HG03521 (cell line): ENCODE measurements around the gene RAB11FIP4.

Experiments used
- ATAC-seq: cut with Tn5 transposase; IDR thresholded peaks from one replicate; pipeline ENCODE4 v1.9.1; 2021; ENCODE audit warnings: mild to moderate bottlenecking, moderate library complexity; ENCODE audit not compliant: unreplicated experiment

RAB11FIP4 gene

DNA sequence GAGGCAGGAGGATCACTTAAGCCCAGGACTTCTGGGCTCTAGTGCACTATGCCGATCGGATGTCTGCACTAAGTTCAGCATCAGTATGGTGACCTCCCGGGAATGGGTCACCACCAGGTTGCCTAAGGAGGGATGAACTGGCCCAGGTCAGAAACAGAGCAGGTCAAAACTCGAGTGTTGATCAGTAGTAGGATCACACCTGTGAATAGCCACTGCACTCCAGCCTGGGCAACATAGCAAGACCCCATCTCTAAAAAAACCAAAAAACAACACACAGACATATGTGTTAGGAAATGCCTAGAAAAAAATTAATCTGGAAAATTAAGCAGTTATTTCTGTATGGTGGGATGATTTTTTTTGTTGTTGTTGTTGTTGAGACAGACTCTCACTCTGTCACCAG lies 127.0 kb downstream of the RAB11FIP4 start:
- ATAC-seq, result no peak

DNA sequence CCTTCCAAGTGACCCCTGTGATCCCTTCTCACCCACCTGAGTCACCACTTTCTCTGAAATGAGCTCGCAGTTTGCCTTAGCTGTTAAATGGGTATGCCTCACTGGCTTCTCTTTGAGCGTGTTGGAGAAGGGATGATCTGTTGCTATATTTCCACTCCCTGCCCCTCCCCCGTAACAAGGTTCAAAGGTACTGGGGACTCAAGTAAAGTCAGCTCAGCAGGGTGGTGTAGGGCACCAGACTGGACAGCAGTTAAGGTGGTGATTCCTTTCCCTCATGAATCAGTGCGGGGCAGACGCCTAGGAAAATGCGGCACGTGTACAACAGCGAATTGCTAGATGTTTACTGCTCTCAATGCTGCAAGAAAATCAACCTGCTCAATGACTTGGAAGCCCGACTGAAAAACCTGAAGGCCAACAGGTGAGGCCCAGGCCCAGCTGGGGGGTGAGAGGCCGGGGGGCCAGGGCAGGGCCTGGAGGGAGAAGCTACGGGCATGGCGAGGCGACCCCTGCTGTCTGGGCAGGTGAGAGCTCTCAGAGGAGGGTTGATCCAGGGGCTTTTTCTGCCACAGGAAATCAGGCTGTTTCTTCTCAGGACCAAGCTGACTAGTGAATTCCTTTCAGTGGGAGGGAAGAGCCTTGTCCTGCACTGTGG lies 130.3 kb downstream of the RAB11FIP4 start:
- no peak for ATAC-seq

DNA sequence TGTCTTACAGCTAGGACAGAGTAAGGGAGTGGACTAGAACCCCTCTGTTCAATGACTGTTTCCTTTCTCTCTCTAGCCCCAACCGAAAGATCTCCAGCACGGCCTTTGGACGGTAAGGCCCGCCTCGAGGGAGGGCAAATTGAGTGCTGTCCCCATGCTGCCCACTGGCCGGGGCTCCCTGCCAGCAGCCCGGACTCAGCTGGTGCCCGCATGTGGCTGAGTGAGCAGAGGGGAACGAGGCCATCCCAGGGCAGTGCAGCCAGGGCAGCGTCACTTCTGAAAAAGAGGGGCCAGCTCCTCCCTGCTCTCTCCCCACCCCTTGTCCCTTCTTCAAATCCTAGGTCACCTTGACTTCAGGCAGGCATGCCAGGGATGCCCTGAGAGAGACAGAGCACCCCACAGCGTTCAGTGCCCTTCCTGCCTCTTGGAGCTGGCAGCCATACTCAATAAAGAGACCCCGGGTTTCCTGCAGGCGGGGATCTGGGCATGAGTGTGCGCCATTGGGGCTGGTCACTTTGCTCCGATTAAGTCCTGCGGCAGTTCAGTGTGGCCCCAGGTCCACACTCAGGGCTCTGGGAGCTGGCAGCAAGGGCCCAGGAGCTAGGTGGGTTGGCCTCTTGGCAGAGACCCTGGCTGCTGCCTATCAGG lies 130.9 kb downstream of the RAB11FIP4 start:
- ATAC-seq, result no peak

DNA sequence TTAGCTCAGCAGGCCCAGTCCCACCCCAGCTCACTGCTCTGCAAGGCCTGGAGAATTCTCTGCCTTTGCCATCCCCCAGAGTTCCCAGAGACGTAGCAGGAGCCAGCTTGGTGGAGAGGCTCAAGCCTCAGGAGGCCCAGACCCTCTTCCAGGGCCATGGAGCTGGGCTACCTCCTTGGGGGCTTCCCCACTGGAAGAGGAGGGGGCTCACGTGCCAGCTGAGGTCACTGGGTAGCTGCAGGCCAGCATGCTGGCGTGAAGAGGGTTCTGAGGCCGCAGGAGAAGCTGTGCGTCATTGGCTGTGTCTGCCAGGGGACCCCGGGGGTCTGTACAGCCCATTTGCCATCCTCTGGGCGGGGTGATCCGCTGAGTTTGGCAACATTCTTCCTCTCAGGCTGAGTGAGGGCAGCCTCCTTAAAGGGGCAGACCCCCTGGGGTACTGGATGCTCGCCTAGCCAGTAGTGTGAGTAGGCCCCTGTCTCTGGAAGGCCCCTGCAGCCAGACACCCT lies 131.6 kb downstream of the RAB11FIP4 start:
- ATAC-seq, result no peak

DNA sequence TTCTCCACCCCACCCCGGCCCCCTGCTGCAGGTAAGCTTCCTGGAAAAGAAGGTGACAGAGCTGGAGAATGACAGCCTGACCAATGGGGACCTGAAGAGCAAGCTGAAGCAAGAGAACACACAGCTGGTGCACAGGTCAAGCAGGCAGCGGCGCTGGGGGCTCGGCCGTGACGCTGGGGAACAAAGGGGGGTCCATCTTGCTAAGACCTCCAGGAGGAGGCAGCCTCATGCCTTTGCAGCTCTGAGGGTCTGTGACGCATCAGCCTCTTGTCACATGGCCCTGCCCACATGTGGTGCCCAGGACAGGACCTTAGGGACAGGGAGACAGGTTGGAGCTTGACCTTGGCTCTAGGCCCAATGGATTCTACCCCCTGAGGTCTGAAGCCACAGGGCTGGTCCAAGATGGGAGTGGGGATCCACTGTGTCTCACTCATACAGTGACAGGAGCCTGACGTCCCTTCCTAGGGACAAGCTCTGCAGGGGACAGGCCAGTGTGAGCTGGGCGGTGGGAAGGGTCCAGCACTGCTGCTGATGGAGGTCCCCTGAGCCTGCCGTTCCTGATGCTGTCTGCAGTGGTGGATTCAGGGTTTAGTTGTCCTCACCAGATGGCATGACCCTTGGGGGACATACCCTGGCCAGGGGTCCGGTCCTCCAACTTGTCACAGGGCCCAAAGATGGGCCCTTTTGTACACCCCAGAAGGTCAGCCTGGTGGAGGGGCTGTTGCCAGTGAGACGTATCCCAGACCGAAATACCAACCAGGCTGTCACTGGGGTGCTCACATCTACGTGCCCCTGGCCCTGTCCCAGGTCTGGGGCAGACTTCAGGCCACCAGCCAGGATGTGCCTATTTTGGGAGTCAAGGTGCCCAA lies 132.6 kb downstream of the RAB11FIP4 start:
- ATAC-seq, result no peak

DNA sequence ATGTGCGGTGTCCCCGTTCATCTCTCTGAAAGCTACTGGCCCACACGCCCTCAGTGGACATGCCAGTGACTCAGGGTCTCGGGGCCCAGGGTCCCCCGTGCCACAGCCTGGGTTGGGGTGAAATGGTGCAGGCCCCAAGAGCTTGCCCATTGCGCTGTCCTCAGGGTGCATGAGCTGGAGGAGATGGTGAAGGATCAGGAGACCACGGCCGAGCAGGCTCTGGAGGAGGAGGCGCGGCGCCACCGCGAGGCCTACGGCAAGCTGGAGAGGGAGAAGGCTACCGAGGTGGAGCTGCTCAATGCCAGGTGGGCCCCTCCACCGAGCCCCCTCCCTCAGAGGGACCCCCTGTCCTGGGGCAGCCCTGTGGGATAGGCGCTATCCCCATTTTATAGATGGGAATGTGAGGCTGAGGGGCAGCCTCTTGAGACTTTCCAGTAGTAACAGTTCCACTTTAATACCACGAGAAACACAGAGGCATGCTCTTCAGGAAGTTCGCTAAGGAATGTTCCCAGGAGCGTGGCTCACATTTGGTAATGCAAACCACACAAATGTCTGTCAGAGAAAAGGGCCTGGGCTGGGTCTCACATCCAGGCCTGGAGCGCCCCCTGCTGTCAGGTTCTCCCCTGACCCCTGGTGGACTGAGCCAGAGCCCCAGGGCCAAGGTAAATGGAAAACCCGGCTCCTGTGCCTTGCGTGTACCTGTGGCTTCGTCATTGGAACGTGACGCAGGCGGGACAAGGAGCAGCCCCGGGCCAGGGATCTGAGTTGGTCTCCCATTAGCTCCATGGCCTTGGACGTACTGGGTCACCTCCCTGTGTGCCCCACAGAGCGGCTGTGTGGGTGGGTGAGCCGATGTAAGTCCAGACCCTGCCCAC lies 133.7 kb downstream of the RAB11FIP4 start:
- ATAC-seq, result no peak

DNA sequence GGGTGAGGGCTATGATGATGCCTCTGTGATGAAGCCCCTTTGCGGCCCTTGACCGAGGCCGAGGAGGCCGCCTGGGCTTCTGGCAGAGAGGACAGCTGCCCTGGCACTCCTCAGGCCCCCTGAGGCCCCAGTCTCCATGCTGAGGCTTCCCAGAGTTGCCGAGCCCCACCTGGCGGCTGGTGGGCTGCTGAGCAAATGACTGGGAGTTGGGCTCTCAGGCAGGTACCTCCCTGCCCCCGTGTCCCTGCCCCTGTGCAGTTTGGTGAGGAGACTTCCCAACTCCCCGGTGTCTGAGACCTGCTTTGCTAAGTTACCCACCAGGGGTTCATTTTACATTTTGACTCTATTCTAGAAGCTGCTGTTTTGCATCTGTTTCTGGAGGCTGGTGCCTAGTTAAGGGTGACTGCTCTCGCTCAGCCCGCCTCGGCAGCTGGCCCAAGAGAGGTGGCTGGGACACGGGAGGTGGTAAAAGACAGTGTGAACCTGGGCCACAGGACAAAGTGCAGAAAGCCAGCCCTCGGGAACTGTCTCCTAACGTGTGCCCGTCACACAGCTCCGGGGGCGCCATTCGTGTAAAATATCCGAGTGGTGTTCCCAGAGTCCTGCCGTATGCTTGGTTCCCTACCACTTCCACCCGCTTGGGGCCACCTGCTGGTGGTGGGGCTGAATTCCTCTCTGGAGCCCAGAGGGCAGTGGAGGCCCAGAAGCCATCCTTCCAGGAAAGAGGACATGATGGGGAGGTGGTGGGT lies 134.5 kb downstream of the RAB11FIP4 start:
- no peak for ATAC-seq

DNA sequence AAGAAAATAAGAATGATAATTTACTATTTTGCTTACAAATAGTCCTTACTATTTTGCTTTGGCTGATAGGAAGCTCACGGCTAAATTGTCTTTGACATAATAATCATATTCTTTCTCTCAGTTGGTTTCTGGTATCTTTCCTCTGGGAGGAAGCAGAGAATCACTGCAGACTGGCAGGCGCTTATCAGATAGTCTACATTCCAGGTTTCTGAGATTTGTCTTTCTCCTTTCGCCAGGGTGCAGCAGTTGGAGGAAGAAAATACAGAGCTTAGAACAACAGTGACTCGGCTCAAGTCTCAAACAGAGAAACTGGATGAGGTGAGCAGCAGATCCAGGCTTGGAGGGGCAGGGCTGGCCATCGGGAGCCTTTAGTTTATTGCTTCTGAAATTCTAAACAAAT lies 136.1 kb downstream of the RAB11FIP4 start:
- ATAC-seq, result no peak

DNA sequence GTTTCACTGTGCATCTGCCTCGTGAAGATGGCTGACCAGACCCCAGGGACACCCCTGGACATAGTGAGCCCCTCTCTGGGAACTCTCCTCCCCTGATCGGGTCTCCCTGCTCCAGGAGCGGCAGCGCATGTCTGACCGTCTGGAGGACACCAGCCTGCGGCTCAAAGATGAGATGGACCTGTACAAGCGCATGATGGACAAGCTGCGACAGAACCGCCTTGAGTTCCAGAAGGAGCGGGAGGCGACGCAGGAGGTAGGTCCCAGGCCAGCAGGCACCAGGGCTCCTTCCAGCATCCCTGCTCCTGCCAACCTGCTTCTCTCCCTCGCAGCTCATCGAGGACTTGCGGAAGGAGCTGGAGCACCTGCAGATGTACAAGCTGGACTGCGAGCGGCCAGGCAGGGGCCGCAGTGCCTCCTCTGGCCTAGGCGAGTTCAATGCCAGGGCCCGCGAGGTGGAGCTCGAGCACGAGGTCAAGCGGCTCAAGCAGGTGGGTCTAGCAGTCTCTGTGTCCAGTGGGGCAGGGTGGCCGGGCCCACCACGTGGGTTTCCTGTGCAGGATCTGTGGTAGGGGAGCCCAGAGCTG lies 136.9 kb downstream of the RAB11FIP4 start:
- ATAC-seq, result no peak

DNA sequence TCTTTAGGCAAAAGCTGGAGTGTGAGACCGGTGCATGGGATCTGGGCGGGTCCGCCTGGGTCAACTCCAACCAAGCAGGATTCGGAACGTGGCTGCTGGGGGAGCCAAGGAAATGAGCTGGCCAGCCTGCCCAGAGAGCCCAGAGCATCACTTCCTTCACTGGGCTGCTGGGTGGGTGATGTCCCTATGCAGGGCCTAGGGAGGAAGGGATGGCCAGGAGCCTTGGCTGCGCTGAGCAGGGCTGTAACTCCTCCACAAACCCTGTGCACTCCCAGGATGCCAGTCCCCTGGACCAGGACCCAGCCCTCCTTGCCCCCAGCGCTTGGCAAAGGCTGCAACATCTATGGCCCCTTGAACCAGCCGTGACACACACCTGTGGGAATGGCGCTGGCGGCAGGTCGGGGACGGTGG lies 138.4 kb downstream of the RAB11FIP4 start:
- ATAC-seq, result no peak

DNA sequence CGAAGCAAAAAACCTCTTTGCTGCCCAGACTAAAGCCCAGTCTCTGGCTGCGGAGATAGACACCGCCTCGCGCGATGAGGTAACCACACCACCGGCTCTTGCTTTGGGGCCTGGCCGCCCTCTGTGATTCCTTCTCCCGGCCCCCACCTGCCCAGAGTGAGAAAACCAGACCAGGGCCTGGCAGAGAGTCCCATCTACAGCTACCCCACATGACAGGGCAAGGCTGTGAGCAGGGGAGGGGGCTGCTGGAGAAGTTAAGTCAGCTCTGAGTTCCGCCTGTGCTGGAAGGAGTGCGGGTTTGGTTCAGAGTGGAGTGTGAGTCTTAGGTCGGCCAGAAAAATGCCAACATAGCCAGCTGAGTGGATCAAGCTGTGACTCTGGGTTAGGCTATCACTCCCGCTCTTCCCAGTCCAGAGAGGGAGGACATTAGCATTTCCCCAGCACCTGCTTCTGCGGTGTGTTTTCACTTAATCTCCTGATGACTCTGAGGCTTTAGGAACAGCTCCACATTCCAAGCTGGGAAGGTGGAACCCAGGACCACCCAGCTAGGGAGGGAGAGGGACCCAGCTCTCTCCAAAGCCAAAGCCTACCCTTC lies 139.0 kb downstream of the RAB11FIP4 start:
- ATAC-seq, result no peak

DNA sequence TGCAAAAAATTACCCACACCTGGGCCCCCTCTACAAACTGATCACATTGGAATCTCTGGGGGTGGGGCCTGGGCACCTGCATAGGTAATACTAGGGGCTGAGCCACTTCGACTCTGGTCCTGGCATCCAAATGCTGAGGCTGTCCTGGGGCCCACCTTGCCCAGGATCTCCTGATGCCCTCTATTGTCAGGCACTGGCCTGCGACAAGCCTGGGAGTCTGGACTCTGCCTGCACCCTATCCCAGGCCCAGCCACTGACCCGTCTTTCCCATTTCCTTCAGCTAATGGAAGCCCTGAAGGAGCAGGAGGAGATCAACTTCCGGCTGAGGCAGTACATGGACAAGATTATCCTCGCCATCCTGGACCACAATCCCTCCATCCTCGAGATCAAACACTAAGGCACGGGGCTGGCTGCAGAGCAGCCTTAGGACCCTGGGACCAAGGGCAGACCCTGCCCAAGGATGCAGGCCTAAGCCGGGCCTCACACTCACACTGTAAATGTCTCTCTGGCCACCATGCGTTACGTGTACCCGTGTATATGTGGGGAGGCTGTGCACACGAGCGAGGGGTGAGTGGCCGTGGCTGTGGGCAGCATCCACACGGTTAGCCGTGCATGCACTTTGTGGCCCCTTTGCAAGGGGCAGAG lies 140.0 kb downstream of the RAB11FIP4 start:
- ATAC-seq, result no peak

DNA sequence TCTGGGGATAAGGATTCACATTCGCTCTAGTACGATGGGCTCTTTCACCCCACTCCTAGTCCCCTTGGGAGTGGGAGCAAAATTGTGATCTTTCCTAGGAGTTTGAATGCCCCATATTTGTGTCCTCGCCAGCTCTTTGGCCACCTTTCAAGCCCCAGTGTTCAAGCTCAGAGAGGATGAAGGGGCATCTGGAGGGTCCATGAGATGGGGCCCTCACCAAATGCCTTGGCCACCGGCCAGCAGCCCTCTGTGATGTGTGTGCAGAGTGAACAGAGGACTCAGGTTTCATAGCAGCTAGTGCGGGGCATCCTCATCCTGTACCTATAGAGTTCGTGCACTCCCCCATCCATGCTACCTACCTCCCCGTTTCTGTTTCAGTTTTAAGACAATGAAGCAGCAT lies 140.6 kb downstream of the RAB11FIP4 start:
- ATAC-seq, result no peak

DNA sequence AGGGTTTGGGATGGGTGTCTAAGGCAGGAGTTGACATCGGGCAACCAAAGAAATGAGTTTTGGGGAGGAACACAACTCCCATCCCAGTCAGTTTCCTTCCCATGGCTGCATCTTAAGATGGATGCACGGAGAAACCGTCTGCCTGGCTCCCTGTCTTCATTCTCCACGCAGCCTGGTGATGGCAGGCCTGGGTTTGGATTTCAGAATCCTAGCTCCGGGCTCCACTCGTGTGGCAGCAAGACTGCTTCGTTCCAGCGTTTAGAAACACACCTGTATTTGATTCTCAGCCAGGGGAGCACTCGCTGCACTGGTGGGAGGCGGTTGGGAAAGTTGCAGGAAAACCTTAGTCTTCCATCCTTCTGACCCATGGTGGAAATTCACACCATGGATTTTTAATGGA lies 141.1 kb downstream of the RAB11FIP4 start:
- ATAC-seq, result no peak

DNA sequence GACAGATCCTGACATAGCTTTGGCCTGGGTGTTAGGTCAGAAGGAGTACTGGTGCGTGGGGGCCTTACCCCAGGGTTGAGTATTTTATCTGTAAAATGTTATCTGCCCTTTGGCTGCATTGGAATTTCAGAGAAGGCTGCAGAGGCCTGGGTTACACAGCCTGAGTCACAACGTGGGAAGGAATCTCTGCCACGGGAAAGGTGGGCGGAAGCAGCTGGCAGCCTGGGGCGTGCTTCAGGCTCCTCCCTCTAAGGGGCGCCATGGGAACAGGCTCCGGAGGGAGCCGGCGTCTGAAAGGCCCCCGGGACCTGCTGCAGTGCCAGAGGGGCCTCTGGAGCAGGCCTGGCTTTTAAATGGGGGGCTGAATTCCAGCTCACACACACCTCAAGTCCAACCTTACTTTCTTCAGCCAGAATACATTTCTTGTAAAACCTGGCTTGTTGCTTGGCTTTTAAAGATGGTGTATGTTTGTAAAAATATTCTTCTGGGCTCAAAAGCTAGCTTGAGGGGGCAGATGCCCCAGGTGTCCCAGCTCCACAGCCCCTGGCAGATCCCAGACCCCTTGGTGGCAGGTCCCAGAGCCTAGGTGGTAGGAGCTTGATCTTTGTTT lies 142.2 kb downstream of the RAB11FIP4 start:
- no peak for ATAC-seq

DNA sequence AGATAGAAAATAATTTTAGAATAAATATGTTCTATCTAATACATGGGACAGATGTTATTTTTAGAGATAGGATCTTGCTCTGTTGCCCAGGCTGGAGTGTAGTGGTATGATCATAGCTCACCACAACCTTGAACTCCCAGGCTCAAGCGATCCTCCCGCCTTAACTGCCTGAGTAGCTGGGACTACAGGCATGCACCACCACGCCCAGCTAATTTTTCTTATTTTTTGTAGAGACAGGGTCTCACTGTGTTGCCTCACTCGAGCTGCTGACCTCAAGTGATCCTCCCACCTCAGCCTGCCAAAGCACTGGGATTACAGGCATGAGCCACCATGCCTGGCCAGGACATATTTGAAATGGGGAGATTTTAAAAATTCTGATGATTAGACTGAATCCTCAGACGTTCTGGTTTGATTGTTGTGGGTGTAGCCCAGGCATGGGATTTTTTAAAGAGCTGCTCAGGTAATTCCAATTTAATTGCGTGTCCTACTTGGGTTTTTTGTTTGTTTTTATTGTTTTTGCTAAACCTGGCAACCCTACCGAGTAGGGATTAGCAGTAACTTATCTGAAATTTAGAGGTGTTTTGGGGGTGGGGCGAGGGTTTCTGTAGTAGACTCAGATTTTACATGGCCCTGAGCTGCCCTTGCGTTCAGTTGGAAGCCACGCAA lies 142.9 kb downstream of the RAB11FIP4 start:
- no peak for ATAC-seq

DNA sequence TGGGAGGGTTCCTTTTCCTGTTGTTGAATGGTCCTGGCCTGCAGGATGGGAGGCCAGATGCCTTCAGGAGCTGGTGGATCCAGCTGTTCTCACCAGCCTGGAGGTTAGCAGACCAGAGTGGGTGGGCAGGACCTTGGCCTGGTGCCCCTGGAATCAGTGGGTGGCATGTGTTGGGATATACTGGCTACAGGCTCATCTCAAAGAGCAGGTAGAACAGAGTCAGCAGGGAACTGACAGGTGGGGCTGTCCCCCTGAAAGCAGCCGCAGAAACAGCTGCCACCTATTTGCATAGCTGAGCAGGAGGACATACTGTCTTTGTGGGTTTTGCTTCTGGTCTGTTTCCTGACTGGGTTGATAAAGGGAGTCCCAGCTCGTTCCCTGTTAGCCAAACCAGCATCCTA lies 144.1 kb downstream of the RAB11FIP4 start:
- ATAC-seq, result peak; percentile 77

DNA sequence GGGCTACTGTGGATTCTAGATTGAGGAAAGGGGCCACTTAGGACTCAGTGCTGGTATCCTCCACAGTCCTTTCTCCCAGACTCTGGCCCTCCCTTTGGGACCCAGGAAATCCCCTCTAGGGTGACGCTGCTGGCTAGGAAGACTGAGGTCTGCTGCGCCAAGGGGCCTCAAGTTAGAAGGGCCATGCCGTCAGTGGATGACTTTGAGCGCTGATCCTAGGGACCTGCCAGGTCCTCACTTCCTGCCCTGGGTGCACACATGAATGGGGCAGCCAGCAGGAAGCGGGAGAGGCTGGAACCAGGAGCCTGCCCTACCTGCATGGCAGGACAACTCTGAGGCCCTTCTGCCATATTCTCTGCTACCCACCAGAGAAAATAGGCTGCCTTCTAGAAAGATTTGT lies 145.0 kb downstream of the RAB11FIP4 start:
- no peak for ATAC-seq
